ENCODE measurements around the gene AJM1. TPM values are rescaled to one million over a fixed set of nuclear protein-coding genes. Genes with fewer than 3 reads are reported as not detected.
"Not testable (repeated sequence)": the region's sequence is repeated elsewhere in the genome, so short reads cannot be mapped to it uniquely, and the experiment has no call there.

AJM1 gene
- total and polyA plus RNA-seq, 2 donors (not counting 1 experiment from before 2014, with no cell fraction given): 0.19 to 1.7 TPM

DNA sequence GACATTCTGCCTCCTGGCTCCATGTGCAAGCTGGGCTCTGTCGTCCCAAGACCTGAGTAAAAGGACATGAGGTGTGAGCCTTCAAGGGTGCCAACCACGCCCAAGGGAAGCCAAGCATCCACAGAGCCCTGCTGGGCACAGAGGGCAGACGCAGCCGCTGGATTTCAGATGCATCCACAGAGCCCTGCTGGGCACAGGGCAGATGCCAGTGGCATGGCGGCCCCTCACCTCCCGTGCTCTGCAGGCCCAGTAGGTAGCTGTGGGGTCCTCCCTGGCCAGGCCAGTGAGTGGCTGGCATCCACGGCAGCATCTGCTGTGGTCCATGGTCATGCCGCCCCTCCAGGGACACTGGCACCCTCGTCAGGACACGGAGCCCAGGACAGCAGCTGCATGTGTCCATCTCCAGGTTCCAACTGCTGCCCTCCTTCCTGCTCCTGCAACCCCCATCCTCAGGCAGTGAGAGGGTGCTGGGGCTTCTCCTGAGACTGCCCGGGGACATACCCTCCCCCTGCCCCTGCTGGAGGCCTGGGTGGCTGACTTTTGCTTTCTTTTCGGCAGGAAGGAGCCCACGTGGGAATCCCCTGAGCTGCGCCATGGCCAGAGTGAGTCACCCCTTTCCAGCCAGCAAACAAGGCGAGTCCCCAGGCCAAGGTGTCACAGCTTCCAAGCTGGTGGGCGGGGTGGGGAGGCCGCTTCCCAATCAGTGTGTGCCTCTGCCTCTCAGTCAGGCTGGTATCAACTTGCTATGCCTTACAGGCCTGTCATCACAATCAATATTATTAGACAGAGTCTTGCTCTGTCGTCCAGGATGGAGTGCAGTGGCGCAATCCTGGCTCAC, 40.0 kb downstream of the AJM1 start:
- Histone ChIP-seq H2AFZ (ENCODE audit: low read length) (peak overlapping the region; percentile 69), H3K79me2 (ENCODE audit: control insufficient read depth, insufficient read depth, low read length) (peaks cover 6% of the 10 kb centered on the region), H3K9ac (ENCODE audit: insufficient read depth, low read length) (no peak overlapping the region), H3K9me3 (ENCODE audit: control insufficient read depth, insufficient read depth, low read depth, low read length) (no peaks in the 10 kb centered on the region), H4K20me1 (ENCODE audit: control insufficient read depth, extremely low read depth, insufficient read depth, low read length) (no peaks in the 10 kb centered on the region), H3K27ac (ENCODE audit: insufficient read depth, low read length) (peak overlapping the region; percentile 17), H3K4me3 (replicated peaks in 1 of 4; ENCODE audit: control extremely low read depth in 1 of 4, insufficient read depth in 1 of 4, low read depth in 3 of 4, low read length in 4 of 4) (peak overlapping the region in 1 of 4 experiments; percentile 27), H3K4me2 (ENCODE audit: extremely low read depth, insufficient read depth, low read length) (peak overlapping the region; percentile 28), H3K4me1 (ENCODE audit: control insufficient read depth, extremely low read depth, insufficient read depth, low read length) (peaks cover 3% of the 10 kb centered on the region), H3K27me3 (ENCODE audit: control insufficient read depth, insufficient read depth, low read length) (no peaks in the 10 kb centered on the region), H3K36me3 (ENCODE audit: control insufficient read depth, insufficient read depth, low read length) (no peaks in the 10 kb centered on the region)
- DNase-seq (ENCODE audit: low read depth in 2 of 2): peak; percentile 64 to 76
- no peak for TF ChIP-seq EZH2 (IDR thresholded peaks at IDR 0.05; ENCODE audit: low read length, missing control alignments)
- TF ChIP-seq CTCF (conservative IDR thresholded peaks at IDR 0.05 in 1 of 2, IDR thresholded peaks at IDR 0.05 in 1 of 2; ENCODE audit: low read depth in 1 of 2, low read length in 2 of 2): no peak

DNA sequence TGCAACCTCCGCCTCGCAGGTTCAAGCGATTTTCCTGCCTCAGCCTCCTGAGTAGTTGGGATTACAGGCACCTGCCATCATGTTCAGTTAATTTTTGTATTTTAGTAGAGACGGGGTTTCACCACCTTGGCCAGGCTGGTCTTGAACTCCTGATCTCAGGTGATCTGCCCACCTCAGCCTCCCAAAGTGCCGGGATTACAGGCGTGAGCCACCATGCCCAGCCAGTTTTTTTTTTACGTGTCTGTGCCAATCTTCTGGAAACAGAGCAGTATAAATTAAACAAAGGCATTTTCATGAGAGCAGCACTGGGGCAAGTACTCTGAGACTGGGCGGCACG, 40.6 kb downstream of the AJM1 start:
- not testable (repeated sequence) for H3K9ac ChIP-seq (ENCODE audit: insufficient read depth, low read length); DNase-seq (ENCODE audit: low read depth in 2 of 2); H3K79me2 ChIP-seq (ENCODE audit: control insufficient read depth, insufficient read depth, low read length); H3K4me3 ChIP-seq (replicated peaks in 1 of 4; ENCODE audit: control extremely low read depth in 1 of 4, insufficient read depth in 1 of 4, low read depth in 3 of 4, low read length in 4 of 4); H3K9me3 ChIP-seq (ENCODE audit: control insufficient read depth, insufficient read depth, low read depth, low read length); H3K4me2 ChIP-seq (ENCODE audit: extremely low read depth, insufficient read depth, low read length); H3K4me1 ChIP-seq (ENCODE audit: control insufficient read depth, extremely low read depth, insufficient read depth, low read length); H3K27me3 ChIP-seq (ENCODE audit: control insufficient read depth, insufficient read depth, low read length); H4K20me1 ChIP-seq (ENCODE audit: control insufficient read depth, extremely low read depth, insufficient read depth, low read length); H3K36me3 ChIP-seq (ENCODE audit: control insufficient read depth, insufficient read depth, low read length); H3K27ac ChIP-seq (ENCODE audit: insufficient read depth, low read length); H2AFZ ChIP-seq (ENCODE audit: low read length)

GRCh38 chr9:136883670-136884069, 41.4 kb downstream of the AJM1 start:
- H3K9me3 ChIP-seq (ENCODE audit: control insufficient read depth, insufficient read depth, low read depth, low read length); H3K4me1 ChIP-seq (ENCODE audit: control insufficient read depth, extremely low read depth, insufficient read depth, low read length); H3K4me2 ChIP-seq (ENCODE audit: extremely low read depth, insufficient read depth, low read length); H3K9ac ChIP-seq (ENCODE audit: insufficient read depth, low read length); DNase-seq (ENCODE audit: low read depth in 2 of 2); H4K20me1 ChIP-seq (ENCODE audit: control insufficient read depth, extremely low read depth, insufficient read depth, low read length); H3K27ac ChIP-seq (ENCODE audit: insufficient read depth, low read length); H2AFZ ChIP-seq (ENCODE audit: low read length); H3K27me3 ChIP-seq (ENCODE audit: control insufficient read depth, insufficient read depth, low read length); H3K4me3 ChIP-seq (replicated peaks in 1 of 4; ENCODE audit: control extremely low read depth in 1 of 4, insufficient read depth in 1 of 4, low read depth in 3 of 4, low read length in 4 of 4); H3K36me3 ChIP-seq (ENCODE audit: control insufficient read depth, insufficient read depth, low read length): not testable (repeated sequence)
- peaks cover 12% of the 10 kb centered on the region for H3K79me2 ChIP-seq (ENCODE audit: control insufficient read depth, insufficient read depth, low read length)

DNA sequence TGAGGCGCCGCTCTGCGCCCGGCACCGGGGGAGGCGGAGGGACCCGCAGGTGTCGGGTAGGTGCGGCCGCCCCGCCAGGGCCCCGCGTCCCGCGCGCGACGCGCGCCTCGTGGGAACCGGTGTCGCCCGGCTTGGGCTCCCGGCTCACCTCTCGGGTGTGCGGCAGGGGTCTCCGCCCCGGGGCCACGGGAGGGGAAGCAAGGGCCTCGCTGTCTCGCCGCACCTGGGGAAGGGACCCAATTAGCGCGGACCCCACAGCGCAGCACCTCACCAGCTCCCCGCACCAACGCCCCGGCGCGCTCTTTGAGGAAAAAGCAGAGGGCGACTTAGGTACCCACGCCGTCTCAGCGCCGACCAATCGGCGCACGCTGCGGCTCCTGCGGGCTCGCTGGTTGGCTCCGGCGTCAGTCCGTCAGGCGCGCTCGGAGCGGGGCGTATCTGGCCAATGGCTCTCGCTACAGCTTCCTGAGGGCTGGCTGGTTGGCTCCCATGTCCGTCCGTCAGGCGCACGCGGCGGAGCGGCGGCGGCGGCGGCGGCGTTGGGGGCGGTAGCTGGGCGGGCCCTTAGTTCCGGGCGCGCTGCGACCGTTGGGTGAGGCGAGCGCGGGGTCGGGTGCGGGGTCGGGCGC, 43.8 kb downstream of the AJM1 start, which contains the start of gene TRAF2:
Gene TRAF2, plus strand, starts transcription at position 567 of the 629 bp plus-strand sequence. CDS start 12,225 bp downstream, outside the sequence.
- DNase-seq (ENCODE audit: low read depth in 2 of 2): peak; percentile 99 to 100
- Histone ChIP-seq H3K4me3 (replicated peaks in 1 of 4; ENCODE audit: control extremely low read depth in 1 of 4, insufficient read depth in 1 of 4, low read depth in 3 of 4, low read length in 4 of 4) (peak within 1 kb of the TSS; percentile 53 to 85 (median 78)), H3K79me2 (ENCODE audit: control insufficient read depth, insufficient read depth, low read length) (peaks cover 29% of the 10 kb centered on the region), H3K9me3 (ENCODE audit: control insufficient read depth, insufficient read depth, low read depth, low read length) (no peaks in the 10 kb centered on the region), H3K4me1 (ENCODE audit: control insufficient read depth, extremely low read depth, insufficient read depth, low read length) (peaks cover 3% of the 10 kb centered on the region), H3K36me3 (ENCODE audit: control insufficient read depth, insufficient read depth, low read length) (no peaks in the 10 kb centered on the region), H3K9ac (ENCODE audit: insufficient read depth, low read length) (peak within 1 kb of the TSS; percentile 80), H4K20me1 (ENCODE audit: control insufficient read depth, extremely low read depth, insufficient read depth, low read length) (no peaks in the 10 kb centered on the region), H3K27ac (ENCODE audit: insufficient read depth, low read length) (peak within 1 kb of the TSS; percentile 65), H3K27me3 (ENCODE audit: control insufficient read depth, insufficient read depth, low read length) (no peaks in the 10 kb centered on the region), H3K4me2 (ENCODE audit: extremely low read depth, insufficient read depth, low read length) (peak within 1 kb of the TSS; percentile 94), H2AFZ (ENCODE audit: low read length) (peak within 1 kb of the TSS; percentile 88)
- TF ChIP-seq CTCF (conservative IDR thresholded peaks at IDR 0.05 in 1 of 2, IDR thresholded peaks at IDR 0.05 in 1 of 2; ENCODE audit: low read depth in 1 of 2, low read length in 2 of 2): no peak
- no peak for TF ChIP-seq EZH2 (IDR thresholded peaks at IDR 0.05; ENCODE audit: low read length, missing control alignments)
